ENCODE measurements around the gene DYNC1H1. TPM values are rescaled to one million over a fixed set of nuclear protein-coding genes. Genes with fewer than 3 reads are reported as not detected.

DYNC1H1 gene
- total RNA-seq, 1 experiment from 2014 or later: 361 TPM

DNA sequence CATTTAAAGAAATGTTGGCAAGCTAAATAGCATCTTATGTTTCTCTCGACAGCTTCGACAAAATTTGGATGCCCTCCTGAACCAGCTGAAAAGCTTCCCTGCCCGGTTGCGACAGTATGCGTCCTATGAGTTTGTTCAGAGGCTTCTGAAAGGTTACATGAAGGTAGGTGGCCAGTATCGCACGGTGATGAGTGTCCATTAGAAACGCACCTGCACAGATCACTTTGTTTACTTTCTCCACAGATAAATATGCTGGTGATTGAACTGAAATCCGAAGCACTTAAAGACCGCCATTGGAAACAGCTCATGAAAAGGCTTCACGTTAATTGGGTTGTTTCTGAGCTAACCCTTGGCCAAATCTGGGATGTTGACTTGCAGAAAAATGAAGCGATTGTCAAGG lies 36.5 kb downstream of the DYNC1H1 start:
- BruUV-seq (replicated peaks): TSS peak; percentile 21

DNA sequence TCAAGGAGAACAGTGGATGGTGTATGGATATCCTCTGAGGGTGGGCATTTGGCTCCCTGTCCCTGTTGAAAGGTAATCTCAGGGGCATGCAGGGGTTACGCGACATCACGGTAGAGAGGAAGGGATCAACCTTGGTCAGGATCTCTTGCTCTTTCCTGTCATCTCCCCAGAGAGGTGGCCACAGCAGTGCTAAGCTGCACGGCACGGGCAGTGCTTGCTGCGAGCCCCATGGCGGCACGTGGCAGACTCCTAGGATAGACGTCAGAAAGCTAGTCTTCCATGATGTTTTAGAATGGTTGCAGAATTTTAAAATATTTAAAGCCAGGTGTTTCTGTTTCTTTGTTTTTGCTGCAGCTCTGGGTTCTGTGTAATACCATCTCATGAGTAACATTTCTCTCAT lies 41.0 kb downstream of the DYNC1H1 start:
- Histone ChIP-seq H3K36me3 (ENCODE audit: control insufficient read depth in 1 of 2, insufficient read depth in 2 of 2, low read length in 2 of 2) (peaks cover 70 to 77% of the 10 kb centered on the region in 2 experiments), H3K9ac (ENCODE audit: low read length) (no peak overlapping the region), H3K79me2 (ENCODE audit: insufficient read depth, low read length) (no peaks in the 10 kb centered on the region), H3K9me2 (ENCODE audit: insufficient read depth) (no peaks in the 10 kb centered on the region), H3K4me3 (replicated peaks in 1 of 2; ENCODE audit: low read depth in 1 of 2, low read length in 2 of 2) (no peak overlapping the region), H3K27ac (ENCODE audit: low read depth, low read length) (no peak overlapping the region), H2AFZ (ENCODE audit: low read depth, low read length, poor library complexity, severe bottlenecking) (no peak overlapping the region), H4K20me1 (ENCODE audit: insufficient read depth) (no peaks in the 10 kb centered on the region), H3K9me3 (ENCODE audit: control insufficient read depth in 1 of 2, insufficient read depth in 1 of 2, low read depth in 1 of 2, low read length in 2 of 2) (no peaks in the 10 kb centered on the region), H3K27me3 (ENCODE audit: insufficient read depth, low read length) (no peaks in the 10 kb centered on the region), H3K4me2 (ENCODE audit: low read length) (no peak overlapping the region), H3K4me1 (ENCODE audit: control insufficient read depth in 1 of 2, insufficient read depth in 2 of 2, low read length in 2 of 2) (no peaks in the 10 kb centered on the region)
- ChIA-PET RAD21 (ENCODE audit: low non-redundant PET in 1 of 2, low total read pairs in 2 of 2, uncharacterized antibody in 2 of 2, unreplicated experiment in 2 of 2) (no interaction called here), POLR2A (no interaction called here), CTCF (no interaction called here)
- BruUV-seq (replicated peaks): no TSS peak
- intact Hi-C loops (cut with micrococcal nuclease): no loop called here
- ATAC-seq (no peak), DNase-seq (ENCODE audit: low read depth, low spot score) (no peak)
- TF ChIP-seq POLR2A (IDR thresholded peaks at IDR 0.05; ENCODE audit: borderline replicate concordance, extremely low read depth, insufficient read depth, insufficient read length) (no peak), EGR1 (IDR thresholded peaks at IDR 0.05; ENCODE audit: low read depth) (no peak), ELF1 (IDR thresholded peaks at IDR 0.05; ENCODE audit: borderline replicate concordance, low read depth) (no peak), POLR2AphosphoS5 (IDR thresholded peaks at IDR 0.05; ENCODE audit: low read depth, low read length) (no peak), SP1 (IDR thresholded peaks at IDR 0.05; ENCODE audit: low read depth) (no peak), JUND (IDR thresholded peaks at IDR 0.05) (no peak), SRF (IDR thresholded peaks at IDR 0.05; ENCODE audit: low read depth) (no peak), CEBPB (IDR thresholded peaks at IDR 0.05; ENCODE audit: low read depth) (no peak), CBX3 (IDR thresholded peaks at IDR 0.05; ENCODE audit: low read depth) (no peak), EZH2phosphoT487 (IDR thresholded peaks at IDR 0.05; ENCODE audit: borderline replicate concordance) (no peak), ZNF274 (IDR thresholded peaks at IDR 0.05; ENCODE audit: low read depth, low read length) (no peak)
- TF ChIP-seq, protein P1, sequence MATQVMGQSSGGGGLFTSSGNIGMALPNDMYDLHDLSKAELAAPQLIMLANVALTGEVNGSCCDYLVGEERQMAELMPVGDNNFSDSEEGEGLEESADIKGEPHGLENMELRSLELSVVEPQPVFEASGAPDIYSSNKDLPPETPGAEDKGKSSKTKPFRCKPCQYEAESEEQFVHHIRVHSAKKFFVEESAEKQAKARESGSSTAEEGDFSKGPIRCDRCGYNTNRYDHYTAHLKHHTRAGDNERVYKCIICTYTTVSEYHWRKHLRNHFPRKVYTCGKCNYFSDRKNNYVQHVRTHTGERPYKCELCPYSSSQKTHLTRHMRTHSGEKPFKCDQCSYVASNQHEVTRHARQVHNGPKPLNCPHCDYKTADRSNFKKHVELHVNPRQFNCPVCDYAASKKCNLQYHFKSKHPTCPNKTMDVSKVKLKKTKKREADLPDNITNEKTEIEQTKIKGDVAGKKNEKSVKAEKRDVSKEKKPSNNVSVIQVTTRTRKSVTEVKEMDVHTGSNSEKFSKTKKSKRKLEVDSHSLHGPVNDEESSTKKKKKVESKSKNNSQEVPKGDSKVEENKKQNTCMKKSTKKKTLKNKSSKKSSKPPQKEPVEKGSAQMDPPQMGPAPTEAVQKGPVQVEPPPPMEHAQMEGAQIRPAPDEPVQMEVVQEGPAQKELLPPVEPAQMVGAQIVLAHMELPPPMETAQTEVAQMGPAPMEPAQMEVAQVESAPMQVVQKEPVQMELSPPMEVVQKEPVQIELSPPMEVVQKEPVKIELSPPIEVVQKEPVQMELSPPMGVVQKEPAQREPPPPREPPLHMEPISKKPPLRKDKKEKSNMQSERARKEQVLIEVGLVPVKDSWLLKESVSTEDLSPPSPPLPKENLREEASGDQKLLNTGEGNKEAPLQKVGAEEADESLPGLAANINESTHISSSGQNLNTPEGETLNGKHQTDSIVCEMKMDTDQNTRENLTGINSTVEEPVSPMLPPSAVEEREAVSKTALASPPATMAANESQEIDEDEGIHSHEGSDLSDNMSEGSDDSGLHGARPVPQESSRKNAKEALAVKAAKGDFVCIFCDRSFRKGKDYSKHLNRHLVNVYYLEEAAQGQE (IDR thresholded peaks at IDR 0.05; ENCODE audit: low read depth): no peak
- TF ChIP-seq, protein P2, sequence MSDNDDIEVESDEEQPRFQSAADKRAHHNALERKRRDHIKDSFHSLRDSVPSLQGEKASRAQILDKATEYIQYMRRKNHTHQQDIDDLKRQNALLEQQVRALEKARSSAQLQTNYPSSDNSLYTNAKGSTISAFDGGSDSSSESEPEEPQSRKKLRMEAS (IDR thresholded peaks at IDR 0.05): no peak

More for the DNA sequence above, 36.5 kb downstream of the DYNC1H1 start:
- ChIA-PET POLR2A (no interaction called here), RAD21 (ENCODE audit: low non-redundant PET in 1 of 2, low total read pairs in 2 of 2, uncharacterized antibody in 2 of 2, unreplicated experiment in 2 of 2) (no interaction called here), CTCF (no interaction called here)
- Histone ChIP-seq H2AFZ (ENCODE audit: low read depth, low read length, poor library complexity, severe bottlenecking) (no peak overlapping the region), H4K20me1 (ENCODE audit: insufficient read depth) (no peaks in the 10 kb centered on the region), H3K27ac (ENCODE audit: low read depth, low read length) (no peak overlapping the region), H3K36me3 (ENCODE audit: control insufficient read depth in 1 of 2, insufficient read depth in 2 of 2, low read length in 2 of 2) (peaks cover 62 to 71% of the 10 kb centered on the region in 2 experiments), H3K4me1 (ENCODE audit: control insufficient read depth in 1 of 2, insufficient read depth in 2 of 2, low read length in 2 of 2) (no peaks in the 10 kb centered on the region), H3K4me2 (ENCODE audit: low read length) (no peak overlapping the region), H3K4me3 (replicated peaks in 1 of 2; ENCODE audit: low read depth in 1 of 2, low read length in 2 of 2) (no peak overlapping the region), H3K9me3 (ENCODE audit: control insufficient read depth in 1 of 2, insufficient read depth in 1 of 2, low read depth in 1 of 2, low read length in 2 of 2) (no peaks in the 10 kb centered on the region), H3K9ac (ENCODE audit: low read length) (no peak overlapping the region), H3K79me2 (ENCODE audit: insufficient read depth, low read length) (0 out of 2 replicates have a peak, but pooled peaks cover 3% of the 10 kb centered on the region), H3K27me3 (ENCODE audit: insufficient read depth, low read length) (no peaks in the 10 kb centered on the region), H3K9me2 (ENCODE audit: insufficient read depth) (no peaks in the 10 kb centered on the region)
- no peak for TF ChIP-seq SRF (IDR thresholded peaks at IDR 0.05; ENCODE audit: low read depth)
- TF ChIP-seq EZH2 (IDR thresholded peaks at IDR 0.05): no peak
- no peak for TF ChIP-seq SP1 (IDR thresholded peaks at IDR 0.05; ENCODE audit: low read depth)
- TF ChIP-seq JUND (IDR thresholded peaks at IDR 0.05): no peak
- TF ChIP-seq, protein P3, sequence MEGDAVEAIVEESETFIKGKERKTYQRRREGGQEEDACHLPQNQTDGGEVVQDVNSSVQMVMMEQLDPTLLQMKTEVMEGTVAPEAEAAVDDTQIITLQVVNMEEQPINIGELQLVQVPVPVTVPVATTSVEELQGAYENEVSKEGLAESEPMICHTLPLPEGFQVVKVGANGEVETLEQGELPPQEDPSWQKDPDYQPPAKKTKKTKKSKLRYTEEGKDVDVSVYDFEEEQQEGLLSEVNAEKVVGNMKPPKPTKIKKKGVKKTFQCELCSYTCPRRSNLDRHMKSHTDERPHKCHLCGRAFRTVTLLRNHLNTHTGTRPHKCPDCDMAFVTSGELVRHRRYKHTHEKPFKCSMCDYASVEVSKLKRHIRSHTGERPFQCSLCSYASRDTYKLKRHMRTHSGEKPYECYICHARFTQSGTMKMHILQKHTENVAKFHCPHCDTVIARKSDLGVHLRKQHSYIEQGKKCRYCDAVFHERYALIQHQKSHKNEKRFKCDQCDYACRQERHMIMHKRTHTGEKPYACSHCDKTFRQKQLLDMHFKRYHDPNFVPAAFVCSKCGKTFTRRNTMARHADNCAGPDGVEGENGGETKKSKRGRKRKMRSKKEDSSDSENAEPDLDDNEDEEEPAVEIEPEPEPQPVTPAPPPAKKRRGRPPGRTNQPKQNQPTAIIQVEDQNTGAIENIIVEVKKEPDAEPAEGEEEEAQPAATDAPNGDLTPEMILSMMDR (IDR thresholded peaks at IDR 0.05 in 2 of 3, conservative IDR thresholded peaks at IDR 0.05 in 1 of 3; ENCODE audit: borderline replicate concordance in 1 of 3, insufficient read depth in 1 of 3, low read depth in 2 of 3, low read length in 2 of 3): no peak
- TF ChIP-seq ZFX (IDR thresholded peaks at IDR 0.05): no peak
- no peak for TF ChIP-seq EGR1 (IDR thresholded peaks at IDR 0.05; ENCODE audit: low read depth)
- no peak for TF ChIP-seq RAD21 (IDR thresholded peaks at IDR 0.05; ENCODE audit: low read depth)
- TF ChIP-seq CEBPB (IDR thresholded peaks at IDR 0.05; ENCODE audit: low read depth): no peak
- intact Hi-C loops (cut with micrococcal nuclease): loop anchor here (5.0 kb wide), 1 partner anchor 36 kb away; no protein-coding TSS in a partner anchor
- DNase-seq (ENCODE audit: low read depth, low spot score): no peak
- no peak for ATAC-seq

Measured in HCT116 (cell line).